ENCODE results near the gene ASIC1. TPM values are rescaled to one million over a fixed set of nuclear protein-coding genes. Genes with fewer than 3 reads are reported as not detected.

ASIC1 gene
- total RNA-seq, 2 experiments from 2014 or later = 0.91 to 0.98 TPM

DNA sequence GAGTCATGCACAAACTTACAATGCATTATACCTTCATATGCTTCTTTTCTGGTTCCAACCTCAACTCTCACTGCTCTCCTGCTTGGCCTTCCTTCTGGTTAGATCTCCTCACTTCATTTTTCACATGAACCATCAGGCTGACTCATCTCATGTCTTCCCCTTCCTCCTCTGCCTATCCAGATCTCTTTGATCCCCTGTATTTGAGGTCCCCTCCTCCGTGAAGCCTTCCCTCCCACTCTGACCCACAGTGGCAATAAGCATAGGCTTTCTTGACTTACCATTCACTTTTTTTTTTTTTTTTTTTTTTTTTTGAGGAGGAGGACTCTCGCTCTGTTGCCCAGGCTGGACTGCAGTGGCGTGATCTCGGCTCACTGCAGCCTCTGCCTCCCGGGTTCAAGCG lies 14.7 kb upstream of the ASIC1 start:
- ChIA-PET CTCF (interaction anchor here (7.9 kb wide), 1 partner anchor 12 kb away, joined by 78 read pairs; no protein-coding TSS in a partner anchor), POLR2A (no interaction called here)
- no peak for DNase-seq
- Mint-ChIP-seq H3K4me1 (peaks cover 15% of the 10 kb centered on the region), H3K4me3 (no peak overlapping the region), H3K36me3 (ENCODE audit: low read depth) (no peaks in the 10 kb centered on the region), H3K27me3 (peaks cover 5% of the 10 kb centered on the region), H3K9me3 (no peaks in the 10 kb centered on the region), H3K27ac (no peak overlapping the region)

DNA sequence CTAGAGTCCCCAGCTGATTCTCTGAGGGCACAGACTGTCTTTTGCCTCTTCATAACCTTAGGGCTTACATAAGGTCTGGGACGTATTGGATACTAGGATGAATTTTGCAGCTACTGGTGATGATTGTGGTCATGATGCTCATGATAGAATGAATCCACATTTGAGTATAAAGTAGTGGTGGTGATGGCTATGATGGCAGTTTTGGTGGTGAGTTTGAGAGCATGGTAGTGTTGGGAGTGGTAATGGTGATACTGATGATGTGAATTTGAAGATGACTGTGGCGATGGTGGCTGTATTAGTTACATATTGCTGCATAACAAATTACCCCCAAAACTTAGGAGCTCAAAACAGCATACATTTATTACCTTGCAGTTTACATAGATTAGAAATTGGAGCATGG lies 14.1 kb upstream of the ASIC1 start:
- ChIA-PET POLR2A (interaction anchor here (1.3 kb wide), 1 partner anchor 13 kb away, joined by 4 read pairs; no protein-coding TSS in a partner anchor), CTCF (interaction anchor here (7.9 kb wide), 1 partner anchor 12 kb away, joined by 78 read pairs; no protein-coding TSS in a partner anchor)
- no peaks in the 10 kb centered on the region for H3K9me3 Mint-ChIP-seq
- H3K4me1 Mint-ChIP-seq = peaks cover 15% of the 10 kb centered on the region
- no peak overlapping the region for H3K27ac Mint-ChIP-seq
- no peak for DNase-seq
- peaks cover 5% of the 10 kb centered on the region for H3K27me3 Mint-ChIP-seq
- no peak overlapping the region for H3K4me3 Mint-ChIP-seq
- H3K36me3 Mint-ChIP-seq (ENCODE audit: low read depth) = no peaks in the 10 kb centered on the region

DNA sequence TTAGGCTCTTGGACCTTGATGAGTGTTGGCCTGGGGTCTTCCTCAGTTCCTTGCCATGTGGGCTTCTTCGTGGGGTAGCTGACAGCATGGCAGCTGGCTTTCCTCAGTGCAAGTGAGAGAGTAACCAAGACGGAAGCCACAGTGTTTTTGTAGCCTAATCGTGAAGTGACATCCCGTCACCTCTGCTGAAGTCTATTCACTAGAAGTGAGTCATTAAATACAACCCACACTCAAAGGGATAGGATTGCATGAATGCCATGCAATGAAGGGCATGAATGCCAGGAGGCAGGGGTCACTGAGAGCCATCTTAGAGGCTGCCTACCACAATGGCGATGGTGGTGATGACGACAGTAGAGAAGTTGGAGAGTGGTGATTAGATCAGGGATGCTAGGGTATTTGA lies 13.5 kb upstream of the ASIC1 start:
- no peaks in the 10 kb centered on the region for H3K9me3 Mint-ChIP-seq
- no peak for DNase-seq
- H3K27me3 Mint-ChIP-seq = peaks cover 9% of the 10 kb centered on the region
- no peak overlapping the region for H3K27ac Mint-ChIP-seq
- no peaks in the 10 kb centered on the region for H3K36me3 Mint-ChIP-seq (ENCODE audit: low read depth)
- no peak overlapping the region for H3K4me3 Mint-ChIP-seq
- H3K4me1 Mint-ChIP-seq = peaks cover 15% of the 10 kb centered on the region
- ChIA-PET CTCF (interaction anchor here (7.9 kb wide), 1 partner anchor 11 kb away, joined by 78 read pairs; no protein-coding TSS in a partner anchor), POLR2A (interaction anchor here (1.3 kb wide), 1 partner anchor 12 kb away, joined by 4 read pairs; no protein-coding TSS in a partner anchor)

DNA sequence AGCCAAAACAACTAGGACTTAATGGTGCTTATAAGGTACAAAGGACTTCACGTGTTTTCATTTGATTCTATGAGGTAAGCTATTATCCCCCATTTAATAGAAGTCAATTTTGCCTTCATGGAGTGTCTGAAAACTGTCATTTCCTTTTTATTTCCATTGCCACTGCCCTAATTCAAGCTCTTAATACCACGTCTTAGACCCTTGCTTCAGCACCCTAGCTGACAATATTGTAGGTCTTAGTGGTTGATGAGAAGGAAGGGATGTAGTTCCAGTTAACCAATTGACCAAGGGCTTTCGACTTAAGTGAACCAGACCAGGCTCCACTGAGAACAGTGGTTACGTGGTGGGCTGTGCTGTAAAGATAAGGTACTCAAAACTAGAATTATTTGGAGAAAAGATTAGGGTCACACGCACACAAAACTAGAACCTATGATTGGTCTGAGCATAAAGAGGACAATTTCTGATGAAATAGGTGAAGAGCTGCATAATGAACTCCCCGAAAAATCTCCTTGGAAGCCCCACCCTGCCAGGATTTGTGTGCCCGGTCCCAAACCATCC lies 9.6 kb upstream of the ASIC1 start:
- no peak overlapping the region for H3K4me3 Mint-ChIP-seq
- H3K27me3 Mint-ChIP-seq = peaks cover 42% of the 10 kb centered on the region
- H3K9me3 Mint-ChIP-seq = no peaks in the 10 kb centered on the region
- CTCF ChIA-PET = interaction anchor here (0.6 to 6.0 kb wide), 5 partner anchors 8 to 1376 kb away, joined by 3 to 44 read pairs (median 5); no protein-coding TSS in a partner anchor
- H3K4me1 Mint-ChIP-seq = peaks cover 12% of the 10 kb centered on the region
- no peak for DNase-seq
- no peaks in the 10 kb centered on the region for H3K36me3 Mint-ChIP-seq (ENCODE audit: low read depth)
- H3K27ac Mint-ChIP-seq = no peak overlapping the region
- POLR2A ChIA-PET = no interaction called here

DNA sequence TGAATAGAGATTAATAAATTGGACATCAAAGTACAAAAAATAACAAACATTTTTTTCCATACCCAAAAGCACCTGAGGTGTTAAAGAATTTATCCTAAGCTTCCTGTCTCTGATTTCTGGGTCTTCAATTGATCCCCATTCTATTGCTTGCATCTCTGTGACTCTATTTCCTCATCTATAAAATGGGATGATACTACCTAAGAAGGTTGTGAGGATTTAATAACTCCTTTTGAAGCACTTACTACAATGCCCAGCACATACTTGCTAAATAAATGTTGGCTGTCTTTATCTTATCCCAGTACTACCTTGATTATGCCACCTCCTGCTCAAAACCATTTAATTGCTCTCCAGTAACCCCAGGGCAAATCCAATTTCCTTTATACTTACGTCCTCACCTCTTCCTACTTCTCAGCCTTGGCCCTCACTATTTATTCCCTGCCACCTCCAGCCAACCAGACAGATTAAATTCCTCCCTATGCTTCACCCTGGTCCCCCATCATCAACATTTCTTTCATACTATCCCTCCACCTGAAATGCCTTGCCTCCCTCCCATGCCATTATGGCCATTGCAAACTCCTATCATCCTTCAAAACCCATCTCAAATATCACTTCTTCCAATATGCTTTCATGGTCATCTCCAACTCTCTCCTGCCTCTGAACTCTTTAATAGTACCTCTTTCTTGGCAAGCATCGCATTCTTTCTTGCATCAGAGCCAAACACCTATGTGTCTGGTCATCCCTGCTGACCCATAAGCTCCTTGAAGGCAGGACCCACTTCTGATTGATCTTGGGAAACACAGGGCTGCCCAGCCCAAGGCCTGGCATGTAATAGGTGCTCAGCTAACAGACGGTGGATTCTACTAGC lies 7.9 kb upstream of the ASIC1 start:
- DNase-seq = no peak

DNA sequence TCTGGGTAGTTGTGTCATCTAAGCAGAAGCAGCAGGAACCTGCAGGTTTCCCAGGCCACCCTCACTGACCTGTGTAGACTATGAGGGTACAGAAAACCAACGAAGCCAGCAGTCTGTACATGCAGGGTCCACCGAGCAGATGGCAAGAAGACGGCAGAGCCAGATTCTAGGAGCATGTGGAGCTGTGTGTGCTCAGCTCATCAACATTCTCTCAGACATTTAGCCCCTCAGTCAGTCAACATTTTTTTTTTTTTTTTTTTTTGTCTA lies 7.3 kb upstream of the ASIC1 start:
- no peaks in the 10 kb centered on the region for H3K36me3 Mint-ChIP-seq (ENCODE audit: low read depth)
- H3K27me3 Mint-ChIP-seq = peaks cover 49% of the 10 kb centered on the region
- ChIA-PET POLR2A (interaction anchor here (1.3 kb wide), 1 partner anchor 25 kb away, joined by 6 read pairs; the partner anchor contains the start of gene RACGAP1), CTCF (interaction anchor here (0.9 to 6.0 kb wide), 5 partner anchors 11 to 105 kb away, joined by 3 to 44 read pairs (median 3); no protein-coding TSS in a partner anchor)
- H3K4me1 Mint-ChIP-seq = no peaks in the 10 kb centered on the region
- no peaks in the 10 kb centered on the region for H3K9me3 Mint-ChIP-seq
- DNase-seq = no peak
- no peak overlapping the region for H3K27ac Mint-ChIP-seq
- no peak overlapping the region for H3K4me3 Mint-ChIP-seq

More for the DNA sequence above, 7.9 kb upstream of the ASIC1 start:
- no peaks in the 10 kb centered on the region for H3K4me1 Mint-ChIP-seq
- H3K4me3 Mint-ChIP-seq = no peak overlapping the region
- H3K27ac Mint-ChIP-seq = no peak overlapping the region
- H3K36me3 Mint-ChIP-seq (ENCODE audit: low read depth) = no peaks in the 10 kb centered on the region
- H3K9me3 Mint-ChIP-seq = no peaks in the 10 kb centered on the region
- ChIA-PET CTCF (interaction anchor here (0.9 to 6.0 kb wide), 4 partner anchors 10 to 104 kb away, joined by 3 to 44 read pairs (median 6); no protein-coding TSS in a partner anchor), POLR2A (interaction anchor here (1.3 kb wide), 1 partner anchor 24 kb away, joined by 6 read pairs; the partner anchor contains the start of gene RACGAP1)
- H3K27me3 Mint-ChIP-seq = peaks cover 49% of the 10 kb centered on the region

DNA sequence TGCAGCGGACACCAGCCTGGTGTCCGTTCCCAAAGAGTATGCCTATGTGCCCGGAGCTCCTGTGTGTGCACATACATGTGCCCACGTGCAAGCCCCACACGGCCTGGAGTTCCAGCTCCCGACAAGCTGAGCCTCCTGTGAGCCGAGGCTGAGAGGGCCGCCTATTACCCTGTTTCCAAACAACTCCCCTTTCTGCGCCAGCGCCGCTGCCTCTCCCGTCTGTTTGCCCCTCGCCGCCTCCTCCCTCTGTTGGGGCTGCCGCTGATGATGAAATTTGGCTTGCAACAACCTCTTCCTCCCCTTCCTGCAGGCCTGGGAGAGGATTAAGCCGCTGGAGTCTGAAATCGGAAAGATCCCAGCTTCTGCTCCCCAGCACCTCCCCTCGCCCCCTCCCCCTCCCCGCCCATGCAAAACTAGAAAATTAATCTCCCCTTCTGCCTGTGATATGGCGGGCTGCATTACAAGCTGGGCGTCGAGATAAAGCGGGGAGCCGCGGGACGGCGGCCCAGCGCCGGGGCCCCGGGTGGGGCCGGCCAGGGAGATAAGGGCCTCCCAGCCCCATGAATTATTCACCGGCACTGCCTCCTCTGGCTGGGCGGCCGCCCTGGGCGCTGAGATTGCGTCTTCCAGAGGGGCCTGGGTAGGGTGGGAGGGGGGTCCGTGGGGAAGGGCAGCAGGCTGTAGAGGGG lies 6.8 kb upstream of the ASIC1 start:
- Mint-ChIP-seq H3K4me3 (no peak overlapping the region), H3K36me3 (ENCODE audit: low read depth) (no peaks in the 10 kb centered on the region), H3K9me3 (no peaks in the 10 kb centered on the region), H3K27ac (no peak overlapping the region), H3K4me1 (peaks cover under 1% of the 10 kb centered on the region), H3K27me3 (peaks cover 49% of the 10 kb centered on the region)
- POLR2A ChIA-PET = interaction anchor here (1.3 kb wide), 1 partner anchor 25 kb away, joined by 6 read pairs; the partner anchor contains the start of gene RACGAP1
- CTCF ChIA-PET = interaction anchor here (0.9 to 6.0 kb wide), 5 partner anchors 11 to 105 kb away, joined by 3 to 44 read pairs (median 3); no protein-coding TSS in a partner anchor
- no peak for DNase-seq

DNA sequence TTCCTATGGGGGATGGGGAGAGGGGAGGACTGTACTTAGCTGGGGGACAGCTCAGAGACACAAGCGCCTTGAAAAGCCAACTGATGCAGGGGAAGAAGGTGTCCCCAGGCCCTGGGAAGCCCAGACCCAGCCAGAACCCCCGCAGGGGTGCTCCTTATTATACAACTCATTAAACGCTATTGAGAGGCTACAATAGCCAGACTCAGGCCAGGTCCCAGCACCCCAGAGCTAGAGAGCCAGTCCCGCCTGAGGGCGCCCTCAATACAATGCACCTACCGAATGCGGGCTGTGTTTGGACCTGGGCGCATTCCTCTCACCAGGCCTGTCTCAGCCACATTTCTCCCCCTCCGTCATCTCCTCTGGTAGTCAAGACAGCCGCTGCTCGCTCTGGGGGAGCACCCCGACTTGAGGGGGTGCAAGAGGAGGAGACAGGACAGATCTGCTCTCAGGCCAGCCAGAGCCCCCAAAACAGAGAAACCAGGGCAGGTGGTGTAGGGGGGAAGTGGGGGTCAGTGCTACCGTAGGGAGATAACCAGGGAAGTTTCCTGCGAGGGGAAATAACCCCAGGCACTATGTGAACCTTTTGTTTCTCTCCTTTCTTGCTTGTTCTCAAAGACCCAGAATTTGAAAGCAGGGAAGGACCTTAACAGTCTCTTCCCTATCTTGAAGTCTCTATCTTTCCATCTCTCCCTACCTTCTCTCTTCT lies 6.1 kb upstream of the ASIC1 start:
- DNase-seq = no peak
- Mint-ChIP-seq H3K9me3 (no peaks in the 10 kb centered on the region), H3K27me3 (peaks cover 56% of the 10 kb centered on the region), H3K36me3 (ENCODE audit: low read depth) (no peaks in the 10 kb centered on the region), H3K4me1 (peaks cover 8% of the 10 kb centered on the region), H3K27ac (no peak overlapping the region), H3K4me3 (no peak overlapping the region)
- CTCF ChIA-PET = interaction anchor here (1.4 to 6.0 kb wide), 4 partner anchors 12 to 85 kb away, joined by 3 to 44 read pairs (median 6); no protein-coding TSS in a partner anchor
- POLR2A ChIA-PET = no interaction called here

DNA sequence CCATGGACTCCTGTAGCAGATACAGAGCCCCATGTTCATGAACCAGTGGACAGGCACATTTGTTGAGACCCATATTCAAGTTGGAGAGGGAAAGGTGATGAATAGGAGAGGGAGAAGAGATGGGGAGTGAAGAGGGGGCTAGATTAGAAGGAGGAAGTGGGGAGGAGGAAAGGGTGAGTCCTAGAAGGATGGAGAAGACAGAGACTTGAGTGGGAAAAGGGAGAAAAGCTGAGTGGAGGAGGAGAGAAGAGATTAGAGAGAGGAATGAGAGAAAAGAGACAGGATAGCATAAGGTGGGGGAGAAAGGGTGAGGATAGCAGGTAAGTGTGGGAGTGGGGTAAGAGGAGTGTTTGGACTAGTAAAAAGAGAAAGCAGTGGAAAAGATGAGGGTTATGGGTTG lies 4.9 kb upstream of the ASIC1 start:
- ChIA-PET CTCF (interaction anchor here (4.8 kb wide), 1 partner anchor 11 kb away, joined by 78 read pairs; no protein-coding TSS in a partner anchor), POLR2A (no interaction called here)
- H3K27me3 Mint-ChIP-seq = peaks cover 61% of the 10 kb centered on the region
- H3K27ac Mint-ChIP-seq = no peak overlapping the region
- H3K4me1 Mint-ChIP-seq = peaks cover 16% of the 10 kb centered on the region
- H3K36me3 Mint-ChIP-seq (ENCODE audit: low read depth) = no peaks in the 10 kb centered on the region
- no peak for DNase-seq
- H3K4me3 Mint-ChIP-seq = no peak overlapping the region
- H3K9me3 Mint-ChIP-seq = no peaks in the 10 kb centered on the region

DNA sequence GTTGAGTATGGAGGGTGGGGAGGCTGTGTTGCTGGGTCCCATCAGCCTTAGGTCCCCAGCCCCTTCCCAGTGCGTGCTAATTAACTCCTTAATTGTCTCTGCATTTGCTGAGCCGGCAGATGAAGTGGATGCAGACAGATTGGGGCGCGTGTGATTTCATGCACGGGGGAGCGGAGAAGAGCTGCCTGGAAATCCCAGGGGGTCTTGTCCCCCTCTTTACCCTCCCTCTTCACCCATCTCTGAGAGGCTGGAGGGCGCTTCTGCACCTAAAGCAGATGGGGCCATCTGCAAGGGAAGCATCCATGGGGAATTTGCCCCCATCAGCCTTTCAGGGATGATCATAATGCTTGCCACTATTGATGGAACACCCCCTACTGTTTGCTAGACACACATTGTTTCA lies 4.4 kb upstream of the ASIC1 start:
- no peak overlapping the region for H3K4me3 Mint-ChIP-seq
- ChIA-PET CTCF (interaction anchor here (4.8 kb wide), 1 partner anchor 12 kb away, joined by 78 read pairs; no protein-coding TSS in a partner anchor), POLR2A (no interaction called here)
- H3K36me3 Mint-ChIP-seq (ENCODE audit: low read depth) = no peaks in the 10 kb centered on the region
- no peaks in the 10 kb centered on the region for H3K9me3 Mint-ChIP-seq
- peaks cover 16% of the 10 kb centered on the region for H3K4me1 Mint-ChIP-seq
- H3K27ac Mint-ChIP-seq = no peak overlapping the region
- DNase-seq = no peak
- peaks cover 61% of the 10 kb centered on the region for H3K27me3 Mint-ChIP-seq

DNA sequence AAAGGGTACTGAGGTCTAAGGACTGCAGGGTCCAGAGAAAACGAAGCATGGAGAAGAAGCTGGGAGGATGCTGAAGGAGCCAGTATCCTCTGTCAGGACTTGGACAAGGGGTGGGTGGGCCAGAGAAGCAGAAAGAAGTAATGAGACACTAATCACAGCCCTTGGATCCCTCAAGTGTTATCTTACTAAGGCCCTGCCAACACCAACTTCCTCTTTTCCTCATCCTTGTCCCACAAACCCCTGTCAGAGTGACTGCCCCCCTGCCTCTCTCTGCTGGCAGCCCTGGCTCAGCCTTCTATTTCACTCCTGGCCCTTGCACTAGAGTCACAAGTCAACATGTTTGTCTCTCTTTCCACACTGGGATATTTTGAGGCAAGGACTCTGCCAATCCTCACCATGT lies 3.8 kb upstream of the ASIC1 start:
- H3K4me3 Mint-ChIP-seq = no peak overlapping the region
- no peaks in the 10 kb centered on the region for H3K9me3 Mint-ChIP-seq
- H3K36me3 Mint-ChIP-seq (ENCODE audit: low read depth) = no peaks in the 10 kb centered on the region
- no peak overlapping the region for H3K27ac Mint-ChIP-seq
- peaks cover 16% of the 10 kb centered on the region for H3K4me1 Mint-ChIP-seq
- ChIA-PET POLR2A (no interaction called here), CTCF (interaction anchor here (2.9 to 4.8 kb wide), 4 partner anchors 12 to 87 kb away, joined by 14 to 78 read pairs (median 37); partner anchors contain the start of gene SMARCD1)
- no peak for DNase-seq
- H3K27me3 Mint-ChIP-seq = peaks cover 62% of the 10 kb centered on the region
